ENCODE results near the gene CCL18. TPM values are rescaled to one million over a fixed set of nuclear protein-coding genes. Genes with fewer than 3 reads are reported as not detected.
"Not testable (repeated sequence)": the region's sequence is repeated elsewhere in the genome, so short reads cannot be mapped to it uniquely, and the experiment has no call there.

The CCL18 gene, protein sequence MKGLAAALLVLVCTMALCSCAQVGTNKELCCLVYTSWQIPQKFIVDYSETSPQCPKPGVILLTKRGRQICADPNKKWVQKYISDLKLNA
- total RNA-seq: under 1 TPM in 4 of 8 experiments, not detected in 4; 0.29 to 0.73 (median 0.59) TPM

- in situ Hi-C loops (cut with MboI; ENCODE audit: low pct_unique_long_range_greater_than_20kb in 2 of 9, low sequenced_read_pairs in 9 of 9, unreplicated experiment in 9 of 9): no loop called here
- ATAC-seq (replicated peaks in 6 of 8): peak in 1 of 8 experiments; percentile 22
- WGBS, 10 experiments: 0 to 100% (median 51%) methylated on average over 1 to 4 of the region's 5 CpGs
- no peaks in the 10 kb centered on the region for H3K4me1 ChIP-seq (replicated peaks in 1 of 2)
- H3K4me3 ChIP-seq: no peak within 1 kb of the TSS
- no peak within 1 kb of the TSS for H3K27ac ChIP-seq
Observed at GRCh38 chr17:36063786-36064541, at the start of gene CCL18. TSS of gene CCL18 (plus strand) at chr17:36064272. CDS start at chr17:36064343, 71 bp downstream.

- Histone ChIP-seq H3K4me1 (replicated peaks in 1 of 2) (no peaks in the 10 kb centered on the region), H3K4me3 (no peak overlapping the region), H3K27ac (no peak overlapping the region)
- in situ Hi-C loops (cut with MboI; ENCODE audit: low pct_unique_long_range_greater_than_20kb in 2 of 9, low sequenced_read_pairs in 9 of 9, unreplicated experiment in 9 of 9): no loop called here
- WGBS, 10 experiments: 19 to 82% (median 61%) methylated on average over 1 to 5 of the region's 5 CpGs
- no peak for ATAC-seq (replicated peaks in 6 of 8)
Observed at GRCh38 chr17:36014946-36015345, 49.1 kb upstream of the CCL18 start.

- H3K4me3 ChIP-seq; ATAC-seq (replicated peaks in 6 of 8); in situ Hi-C loops (cut with MboI; ENCODE audit: low pct_unique_long_range_greater_than_20kb in 2 of 9, low sequenced_read_pairs in 9 of 9, unreplicated experiment in 9 of 9); H3K27ac ChIP-seq; H3K4me1 ChIP-seq (replicated peaks in 1 of 2): not testable (repeated sequence)
- WGBS, 10 experiments: 31 to 100% (median 81%) methylated on average over 2 to 4 of the region's 4 CpGs
Observed at GRCh38 chr17:36015895-36016294, 48.2 kb upstream of the CCL18 start.

DNA sequence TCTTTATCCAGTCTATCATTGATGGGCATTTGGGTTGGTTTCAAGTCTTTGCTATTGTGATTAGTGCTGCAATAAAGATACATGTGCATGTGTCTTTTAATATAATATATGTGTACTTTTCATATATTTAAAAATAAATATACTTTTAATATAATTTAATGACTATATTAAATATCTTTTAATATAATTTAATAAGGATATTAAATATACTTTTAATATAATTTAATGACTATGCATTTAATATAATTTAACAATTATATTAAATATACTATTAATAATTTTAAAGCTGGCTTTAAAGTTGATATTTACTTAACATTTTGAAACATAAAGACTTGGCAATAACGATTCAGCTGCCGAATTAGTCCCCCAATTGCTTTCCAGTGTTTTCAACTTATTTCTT lies 47.5 kb upstream of the CCL18 start:
- no peaks in the 10 kb centered on the region for H3K4me1 ChIP-seq (replicated peaks in 1 of 2)
- 7 to 100% (median 79%) methylated on average over 2 of the region's 2 CpGs; no CpG with 5 or more reads in 1 of the 10 experiments for WGBS, 10 experiments
- in situ Hi-C loops (cut with MboI; ENCODE audit: low pct_unique_long_range_greater_than_20kb in 2 of 9, low sequenced_read_pairs in 9 of 9, unreplicated experiment in 9 of 9): no loop called here
- no peak overlapping the region for H3K4me3 ChIP-seq
- no peak overlapping the region for H3K27ac ChIP-seq
- ATAC-seq (replicated peaks in 6 of 8): no peak

DNA sequence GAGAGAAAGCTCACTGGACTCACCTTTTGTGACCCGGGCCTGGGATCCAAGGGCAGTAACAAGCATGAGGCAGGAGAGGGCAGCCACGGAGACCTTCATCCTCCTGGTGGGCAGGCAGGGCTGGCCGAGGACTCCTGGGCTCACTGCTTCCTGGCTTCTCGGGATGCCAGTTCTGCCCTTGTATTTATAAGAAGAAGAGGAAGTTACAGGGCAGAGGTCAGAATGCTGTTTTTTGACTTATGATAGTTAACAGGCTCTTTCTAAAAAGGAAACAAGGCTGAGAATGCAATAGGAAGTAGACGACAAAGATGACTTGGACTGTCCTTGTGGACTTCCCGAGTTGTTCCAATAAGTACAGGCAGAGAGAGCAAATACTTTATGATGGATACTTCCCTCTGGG lies 46.3 kb upstream of the CCL18 start, which contains the start of gene CCL23:
Gene CCL23 (minus strand): TSS at position 174 of the 400 bp plus-strand sequence. CDS start 75 bp downstream, at position 99.
- no peak for ATAC-seq (replicated peaks in 6 of 8)
- H3K27ac ChIP-seq: no peak within 1 kb of the TSS
- in situ Hi-C loops (cut with MboI; ENCODE audit: low pct_unique_long_range_greater_than_20kb in 2 of 9, low sequenced_read_pairs in 9 of 9, unreplicated experiment in 9 of 9): no loop called here
- 0 to 83% (median 39%) methylated on average over 1 to 6 of the region's 6 CpGs; no CpG with 5 or more reads in 2 of the 10 experiments for WGBS, 10 experiments
- no peaks in the 10 kb centered on the region for H3K4me1 ChIP-seq (replicated peaks in 1 of 2)
- no peak within 1 kb of the TSS for H3K4me3 ChIP-seq

DNA sequence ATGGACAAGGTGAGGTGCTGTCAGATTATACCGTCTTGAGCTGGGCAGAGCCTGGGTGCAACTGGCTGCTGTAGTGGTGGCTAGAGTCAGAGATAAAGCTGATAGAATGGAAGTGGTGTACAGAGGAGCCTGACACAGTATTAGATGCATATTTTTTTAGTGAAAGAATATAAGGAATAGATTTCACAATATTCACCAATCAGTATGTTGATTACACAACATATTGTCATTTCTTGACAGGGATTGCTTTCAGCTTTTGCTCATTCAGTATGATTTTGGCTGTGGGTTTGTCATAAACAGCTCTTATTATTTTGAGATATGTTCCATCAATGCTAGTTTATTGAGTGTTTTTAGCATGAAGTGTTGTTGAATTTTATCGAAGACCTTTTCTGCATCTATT lies 44.6 kb upstream of the CCL18 start:
- H3K27ac ChIP-seq: no peak overlapping the region
- ATAC-seq (replicated peaks in 6 of 8): no peak
- in situ Hi-C loops (cut with MboI; ENCODE audit: low pct_unique_long_range_greater_than_20kb in 2 of 9, low sequenced_read_pairs in 9 of 9, unreplicated experiment in 9 of 9): no loop called here
- H3K4me3 ChIP-seq: no peak overlapping the region
- WGBS, 10 experiments: 0 to 100% (median 82%) methylated on average over 1 to 2 of the region's 2 CpGs; no CpG with 5 or more reads in 1 of the 10 experiments
- H3K4me1 ChIP-seq (replicated peaks in 1 of 2): no peaks in the 10 kb centered on the region

DNA sequence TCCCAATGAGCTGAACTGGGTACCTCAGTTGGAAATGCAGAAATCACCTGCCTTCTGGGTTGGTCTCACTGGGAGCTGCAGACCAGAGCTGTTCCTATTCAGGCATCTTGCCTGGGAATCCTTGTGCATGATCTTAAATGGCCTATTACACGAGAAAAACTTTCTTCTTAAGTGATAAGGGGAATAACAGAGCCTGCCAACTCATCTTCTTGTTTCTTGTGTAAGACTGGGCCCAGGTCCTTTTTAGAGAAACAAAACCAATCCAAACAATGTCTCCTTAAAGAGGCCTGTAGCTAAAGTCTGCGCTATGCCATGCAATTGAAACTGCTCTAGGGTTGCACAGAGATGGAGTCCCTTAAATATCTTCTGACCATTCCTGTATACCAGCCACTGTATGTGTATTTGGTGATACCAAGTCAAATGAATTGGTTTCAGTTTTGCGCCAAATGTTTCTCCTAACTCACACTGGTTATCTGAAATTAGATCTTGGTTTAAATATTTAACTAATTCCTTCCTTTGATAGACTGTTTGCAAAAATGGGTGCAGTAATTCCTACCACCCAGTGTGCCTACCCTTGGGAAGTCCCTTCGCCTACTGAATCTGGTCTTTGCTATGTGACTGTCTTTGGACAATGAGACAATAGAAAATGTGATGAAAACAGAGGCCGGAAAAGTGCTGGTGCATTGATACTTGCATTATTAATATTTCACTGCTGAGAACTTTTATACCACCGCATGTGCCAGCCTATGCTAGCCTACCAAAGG lies 39.8 kb upstream of the CCL18 start:
- Histone ChIP-seq H3K4me3 (no peak overlapping the region), H3K4me1 (replicated peaks in 1 of 2) (no peaks in the 10 kb centered on the region), H3K27ac (no peak overlapping the region)
- ATAC-seq (replicated peaks in 6 of 8): no peak
- WGBS, 10 experiments: 39 to 100% (median 81%) methylated on average over 1 to 6 of the region's 6 CpGs
- in situ Hi-C loops (cut with MboI; ENCODE audit: low pct_unique_long_range_greater_than_20kb in 2 of 9, low sequenced_read_pairs in 9 of 9, unreplicated experiment in 9 of 9): no loop called here

DNA sequence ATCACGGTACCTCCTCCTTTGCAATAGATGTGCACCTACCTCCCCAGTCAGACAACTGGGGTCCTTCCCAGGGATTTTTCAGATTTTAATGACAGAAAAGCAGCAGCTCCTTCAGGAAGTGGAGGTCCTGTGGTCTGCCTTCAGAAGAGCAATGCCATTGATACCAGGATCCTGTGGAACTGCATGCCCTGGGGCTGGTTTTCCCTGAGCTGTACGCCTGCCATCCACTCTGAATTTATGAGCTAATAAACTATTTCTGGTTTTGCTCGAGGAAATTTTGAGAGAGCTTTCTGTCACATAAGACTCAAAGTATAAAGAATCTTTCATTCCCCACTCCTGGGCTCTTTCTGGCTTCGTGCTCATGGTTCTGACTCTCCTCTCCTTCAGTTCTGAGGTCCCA lies 36.3 kb upstream of the CCL18 start:
- 0 to 69% (median 43%) methylated on average over 1 to 4 of the region's 4 CpGs; no CpG with 5 or more reads in 1 of the 10 experiments for WGBS, 10 experiments
- H3K27ac ChIP-seq: no peak overlapping the region
- in situ Hi-C loops (cut with MboI; ENCODE audit: low pct_unique_long_range_greater_than_20kb in 2 of 9, low sequenced_read_pairs in 9 of 9, unreplicated experiment in 9 of 9): no loop called here
- H3K4me1 ChIP-seq (replicated peaks in 1 of 2): peaks cover 0 to 11% of the 10 kb centered on the region in 2 donors
- ATAC-seq (replicated peaks in 6 of 8): peak in 1 of 8 experiments; percentile 52
- H3K4me3 ChIP-seq: no peak overlapping the region

GRCh38 chr17:36030956-36031355 lies 33.1 kb upstream of the CCL18 start:
- in situ Hi-C loops (cut with MboI; ENCODE audit: low pct_unique_long_range_greater_than_20kb in 2 of 9, low sequenced_read_pairs in 9 of 9, unreplicated experiment in 9 of 9): no loop called here
- no peak for ATAC-seq (replicated peaks in 6 of 8)
- no peak overlapping the region for H3K27ac ChIP-seq
- peaks cover 0 to 11% of the 10 kb centered on the region in 2 donors for H3K4me1 ChIP-seq (replicated peaks in 1 of 2)
- 0 to 100% (median 67%) methylated on average over 1 of the region's 1 CpG; no CpG with 5 or more reads in 3 of the 10 experiments for WGBS, 10 experiments
- no peak overlapping the region for H3K4me3 ChIP-seq

- Histone ChIP-seq H3K4me3 (no peak overlapping the region), H3K4me1 (replicated peaks in 1 of 2) (peaks cover 0 to 11% of the 10 kb centered on the region in 2 donors), H3K27ac (no peak overlapping the region)
- WGBS, 10 experiments: 0 to 100% (median 82%) methylated on average over 1 to 3 of the region's 3 CpGs
- in situ Hi-C loops (cut with MboI; ENCODE audit: low pct_unique_long_range_greater_than_20kb in 2 of 9, low sequenced_read_pairs in 9 of 9, unreplicated experiment in 9 of 9): no loop called here
- no peak for ATAC-seq (replicated peaks in 6 of 8)
Observed at GRCh38 chr17:36034127-36034526, 29.9 kb upstream of the CCL18 start.

- WGBS, 10 experiments: 50 to 100% (median 82%) methylated on average over 1 to 3 of the region's 4 CpGs; no CpG with 5 or more reads in 6 of the 10 experiments
- Histone ChIP-seq H3K27ac (no peak overlapping the region), H3K4me3 (no peak overlapping the region), H3K4me1 (replicated peaks in 1 of 2) (no peaks in the 10 kb centered on the region)
- ATAC-seq (replicated peaks in 6 of 8): no peak
- in situ Hi-C loops (cut with MboI; ENCODE audit: low pct_unique_long_range_greater_than_20kb in 2 of 9, low sequenced_read_pairs in 9 of 9, unreplicated experiment in 9 of 9): no loop called here
Observed at GRCh38 chr17:36036235-36036634, 27.8 kb upstream of the CCL18 start.

- no peak overlapping the region for H3K27ac ChIP-seq
- no peaks in the 10 kb centered on the region for H3K4me1 ChIP-seq (replicated peaks in 1 of 2)
- in situ Hi-C loops (cut with MboI; ENCODE audit: low pct_unique_long_range_greater_than_20kb in 2 of 9, low sequenced_read_pairs in 9 of 9, unreplicated experiment in 9 of 9): no loop called here
- 0 to 75% (median 39%) methylated on average over 1 to 2 of the region's 2 CpGs; no CpG with 5 or more reads in 4 of the 10 experiments for WGBS, 10 experiments
- H3K4me3 ChIP-seq: no peak overlapping the region
- no peak for ATAC-seq (replicated peaks in 6 of 8)
Observed at GRCh38 chr17:36048066-36048465, 16.0 kb upstream of the CCL18 start.

DNA sequence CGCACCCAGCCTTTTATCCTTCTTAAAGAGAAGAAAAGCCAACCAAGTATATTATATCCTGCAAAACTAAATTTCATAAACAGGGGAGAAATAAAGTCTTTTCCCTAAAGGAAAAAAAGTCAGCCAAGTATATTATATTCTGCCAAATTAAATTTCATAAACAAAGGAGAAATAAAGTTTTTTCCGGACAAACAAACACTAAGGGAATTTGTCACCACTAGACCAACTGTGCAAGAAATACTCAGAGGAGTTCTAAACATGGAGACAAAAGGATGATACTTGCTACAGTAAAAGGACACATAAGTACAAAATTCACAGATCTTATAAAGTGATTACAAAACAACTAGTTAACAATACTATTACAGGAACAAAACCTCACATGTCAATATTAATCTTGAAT lies 14.4 kb upstream of the CCL18 start:
- in situ Hi-C loops (cut with MboI; ENCODE audit: low pct_unique_long_range_greater_than_20kb in 2 of 9, low sequenced_read_pairs in 9 of 9, unreplicated experiment in 9 of 9): no loop called here
- no peak for ATAC-seq (replicated peaks in 6 of 8)
- Histone ChIP-seq H3K27ac (no peak overlapping the region), H3K4me1 (replicated peaks in 1 of 2) (no peaks in the 10 kb centered on the region), H3K4me3 (no peak overlapping the region)
- 25 to 100% (median 93%) methylated on average over 1 to 2 of the region's 2 CpGs; no CpG with 5 or more reads in 6 of the 10 experiments for WGBS, 10 experiments

Measured in motor neuron (in vitro differentiated cells).